SHP77 (cell line): ENCODE results near the gene MSH5.

Experiments
- DNase-seq, 2 experiments: peaks; one replicate each; lab custom pipeline; 2025; lab: John Stamatoyannopoulos, UW

The MSH5 gene

DNA sequence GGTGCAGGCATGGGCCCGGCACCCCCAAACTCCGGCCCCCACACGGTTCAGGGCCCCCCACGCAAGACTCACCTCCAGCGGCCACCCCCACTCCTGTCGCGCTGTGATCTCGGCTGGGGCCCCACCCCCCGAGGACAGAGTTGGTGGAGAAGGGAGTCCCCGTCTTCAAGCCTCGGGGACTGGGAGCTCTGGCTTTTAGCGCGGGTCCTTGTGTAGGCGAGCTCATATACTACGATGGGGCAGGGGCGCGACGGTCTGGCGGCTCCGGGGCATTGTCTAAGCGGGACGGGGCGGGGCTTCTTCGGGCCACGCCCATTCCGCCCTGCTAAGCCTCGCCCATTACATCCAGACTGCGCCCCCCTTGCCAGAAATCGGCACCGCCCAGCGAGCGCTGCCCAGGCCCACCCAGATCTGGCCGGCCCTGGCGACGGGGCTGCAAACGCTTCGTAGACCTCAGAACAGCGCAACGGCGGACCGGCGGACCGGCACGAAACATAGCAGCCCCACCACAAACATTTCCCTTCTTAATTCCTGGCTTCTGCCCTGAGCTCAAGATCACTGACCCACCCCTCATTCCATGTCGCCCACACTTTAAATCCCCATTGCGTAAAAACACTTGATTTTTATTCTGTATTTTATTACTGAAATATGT lies 9.7 kb upstream of the MSH5 start:
- no peak for DNase-seq

DNA sequence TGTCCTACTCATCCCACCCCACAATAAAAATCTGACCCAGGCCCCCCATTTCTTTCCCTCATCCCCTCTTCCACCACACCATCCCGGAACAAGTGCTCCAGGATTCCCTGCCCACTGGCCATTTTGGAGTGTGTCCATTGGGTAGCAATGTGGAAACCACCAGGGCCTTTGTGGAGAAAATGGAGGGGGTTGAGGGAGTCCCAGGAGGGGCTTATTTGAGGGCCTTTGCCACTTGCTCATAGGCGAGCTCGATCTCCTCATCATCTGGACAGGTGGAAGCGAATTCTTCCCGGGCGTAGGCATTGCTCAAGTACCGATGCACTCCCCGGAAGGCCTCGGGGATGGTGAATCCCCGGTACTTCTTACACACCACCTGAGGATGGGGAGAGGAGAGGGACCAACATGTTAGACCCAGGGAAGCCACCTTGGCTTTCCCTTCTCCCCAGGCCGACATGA lies 9.1 kb upstream of the MSH5 start:
- DNase-seq, result no peak

DNA sequence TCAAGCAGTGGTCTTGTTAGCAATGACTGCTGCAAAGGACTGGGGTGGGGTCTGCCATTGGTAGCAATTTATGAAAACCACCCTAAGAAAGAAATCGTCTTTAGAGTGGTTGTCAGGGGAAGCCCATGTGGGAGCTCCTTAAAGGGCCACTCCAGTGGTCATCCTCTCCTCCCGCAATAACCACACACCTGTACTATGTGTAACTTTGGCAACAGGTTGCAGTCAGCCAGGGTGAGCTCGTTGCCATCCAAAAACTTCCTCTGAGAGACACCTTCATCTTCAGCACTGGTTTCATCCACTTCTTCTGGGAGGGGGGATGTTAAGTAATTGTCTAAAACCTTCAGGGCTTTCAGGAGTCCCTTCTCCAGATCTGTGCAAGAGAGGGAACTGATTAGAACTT lies 7.8 kb upstream of the MSH5 start:
- no peak for DNase-seq

DNA sequence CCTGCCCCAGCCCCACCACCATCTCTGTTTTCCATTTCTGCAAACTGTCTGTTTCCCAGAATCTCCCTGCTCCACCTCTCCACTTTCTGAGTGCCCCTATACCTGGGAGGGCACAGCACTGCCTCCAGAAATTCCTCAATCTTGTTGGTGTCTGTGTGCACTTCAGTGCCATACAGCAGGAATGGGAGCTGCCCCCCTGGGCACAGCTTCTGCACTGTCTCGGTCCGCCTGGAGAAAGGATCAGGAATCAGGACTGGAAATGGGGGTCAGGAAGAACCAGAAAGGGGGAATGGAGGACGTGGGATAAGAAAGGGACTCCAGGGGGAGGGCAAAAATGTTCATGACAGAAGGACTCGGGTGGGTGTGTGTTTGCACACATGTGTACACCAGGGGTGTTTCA lies 6.1 kb upstream of the MSH5 start:
- no peak for DNase-seq

DNA sequence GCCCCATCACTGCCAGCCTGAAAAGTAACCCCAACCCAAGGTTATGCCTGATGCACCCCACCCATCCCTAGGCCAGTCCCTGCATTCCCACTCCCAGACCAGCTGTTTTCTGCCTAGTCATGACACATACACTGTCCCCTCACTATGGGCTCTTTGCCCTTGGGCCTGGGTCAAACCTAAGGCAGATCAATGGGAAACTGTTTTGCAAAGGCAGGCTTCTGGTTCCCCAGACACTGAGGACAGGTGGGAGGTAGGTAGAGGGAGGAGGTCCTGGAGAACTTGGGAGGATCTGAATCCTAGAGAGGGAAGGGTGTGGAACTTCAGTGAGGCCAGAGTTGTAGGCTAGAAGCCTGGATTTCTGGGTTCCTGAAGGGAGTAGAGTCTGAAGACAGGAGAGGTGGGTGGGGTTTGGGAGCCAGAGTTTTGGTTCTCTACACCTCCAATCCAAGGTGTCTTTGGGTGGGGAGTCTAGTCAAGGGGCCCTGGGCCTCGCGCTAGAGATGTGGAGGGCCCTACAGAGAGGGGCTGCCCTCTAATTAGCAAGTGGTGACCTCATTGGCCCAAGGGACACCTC lies 5.5 kb upstream of the MSH5 start:
- DNase-seq, result no peak

DNA sequence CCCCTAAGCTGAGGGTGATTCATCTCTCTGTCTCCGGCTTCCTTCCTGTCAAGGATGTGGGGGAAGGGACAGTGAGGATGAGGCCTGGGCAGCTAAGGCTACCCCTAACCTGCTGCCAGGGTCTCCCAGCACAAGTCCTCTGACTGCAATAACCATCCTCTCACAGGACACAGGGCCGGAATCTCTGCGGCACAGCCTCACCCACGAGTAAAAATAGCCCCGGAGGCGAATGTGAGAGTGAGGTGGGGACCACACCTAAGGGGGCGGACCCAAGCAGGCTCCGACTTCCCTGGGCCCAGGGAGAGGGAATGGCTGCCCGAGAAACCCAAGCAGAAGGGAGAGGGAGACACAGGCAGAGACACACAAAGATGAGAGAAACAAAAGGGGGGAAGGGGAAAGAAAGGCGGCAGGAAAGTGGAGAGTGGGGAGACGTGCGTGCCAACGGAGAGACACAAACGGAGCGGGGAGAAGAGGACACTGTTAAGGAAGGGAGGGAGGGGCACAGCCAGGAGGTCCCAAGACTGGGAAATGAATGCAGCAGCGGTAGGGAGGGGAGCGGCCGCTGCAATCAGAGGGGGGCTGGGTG lies 4.9 kb upstream of the MSH5 start:
- DNase-seq, result no peak

DNA sequence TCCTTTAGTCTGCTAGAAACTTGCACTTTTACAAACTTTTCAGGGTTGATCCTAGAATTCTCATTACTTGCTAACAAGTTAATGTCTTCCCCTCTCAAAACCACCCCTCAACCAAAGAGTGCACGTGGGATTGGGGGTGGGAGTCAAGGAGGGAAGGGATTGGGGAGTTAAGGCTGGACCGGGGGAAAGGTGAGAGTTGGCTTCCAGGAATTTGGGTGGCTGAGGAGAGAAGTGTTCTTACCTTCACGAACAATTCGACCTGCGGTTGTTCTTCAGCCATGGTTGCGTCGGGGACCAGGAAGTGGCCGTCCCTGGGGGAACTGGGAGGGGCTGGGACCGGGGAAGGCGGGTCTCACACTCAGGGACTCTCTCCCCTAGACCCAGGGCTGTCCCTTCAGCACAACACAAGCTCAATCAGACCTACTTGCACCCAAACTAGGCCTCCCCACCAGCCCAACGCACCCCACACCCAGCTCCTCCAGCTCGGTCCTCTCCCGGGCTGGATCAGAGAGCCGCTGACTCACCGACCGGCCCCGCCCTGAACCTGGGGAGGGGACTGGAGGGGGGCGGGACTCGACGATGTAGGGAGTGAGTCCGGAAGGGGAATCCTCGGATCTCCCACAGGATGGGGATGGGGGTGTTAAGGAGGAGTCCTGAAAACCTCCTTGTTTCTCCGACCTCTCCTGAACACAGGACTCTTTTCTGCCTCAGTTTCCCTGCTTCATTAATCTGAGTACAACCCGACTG lies 3.6 kb upstream of the MSH5 start, which contains the start of gene CLIC1:
CLIC1 (minus strand) TSS at position 510 of the 747 bp plus-strand sequence; CDS start at position 280, 230 bp downstream.
- peak; percentile 84 to 87 for DNase-seq

DNA sequence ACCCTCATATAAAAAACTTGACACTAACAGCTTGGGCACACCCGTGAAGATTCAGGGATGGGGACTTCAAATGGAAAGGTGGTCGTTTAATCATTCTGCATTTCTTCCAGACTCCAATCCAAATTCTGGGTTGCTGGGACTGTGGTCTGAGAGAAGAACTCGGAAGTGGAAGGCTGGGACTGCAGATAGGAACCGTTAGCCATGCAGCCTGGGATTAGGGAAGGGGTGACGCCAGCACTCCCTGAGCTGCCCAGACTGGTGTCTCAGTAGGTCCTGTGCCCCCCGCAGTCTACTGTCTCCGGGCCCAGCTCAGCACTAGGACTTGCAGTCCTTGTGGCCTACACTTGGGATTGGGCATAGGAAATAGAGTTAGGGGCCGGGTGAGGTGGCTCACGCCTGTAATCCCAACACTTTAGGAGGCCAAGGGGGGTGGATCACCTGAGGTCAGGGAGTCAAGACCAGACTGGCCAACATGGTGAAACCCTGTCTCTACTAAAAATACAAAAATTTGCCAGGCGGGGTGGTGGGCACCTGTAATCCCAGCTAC lies 3.0 kb upstream of the MSH5 start:
- no peak for DNase-seq

DNA sequence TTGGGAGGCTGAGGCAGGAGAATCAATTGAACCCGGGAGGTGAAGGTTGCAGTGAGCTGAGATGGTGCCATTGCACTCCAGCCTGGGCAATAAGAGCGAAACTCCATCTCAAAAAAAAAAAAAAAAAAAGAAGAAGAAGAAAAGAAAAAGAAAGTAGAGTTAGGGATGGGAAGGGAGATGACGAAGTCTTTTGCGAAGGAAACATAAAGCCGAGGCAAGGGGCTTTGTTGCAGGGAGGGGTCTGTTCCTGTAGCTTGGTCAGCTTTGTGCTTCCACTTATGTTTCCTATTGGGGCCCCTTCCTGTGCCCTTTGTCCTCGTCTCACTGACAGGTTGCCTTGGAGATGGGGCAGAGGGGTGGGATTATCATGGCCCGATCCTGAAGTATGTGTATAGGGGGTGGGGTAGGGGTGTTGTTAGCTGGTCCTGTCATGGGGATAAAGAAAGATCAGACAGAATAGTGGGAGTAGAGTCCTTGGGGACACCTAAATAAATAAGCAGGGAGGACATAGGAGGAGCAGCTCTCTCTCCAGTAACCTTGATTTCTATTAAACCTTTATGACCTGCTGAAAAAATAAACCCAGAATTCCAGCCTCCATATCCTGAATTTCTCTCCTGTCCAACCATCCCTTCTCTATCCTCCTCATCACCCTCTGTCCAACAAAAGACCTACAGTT lies 2.4 kb upstream of the MSH5 start:
- no peak for DNase-seq

DNA sequence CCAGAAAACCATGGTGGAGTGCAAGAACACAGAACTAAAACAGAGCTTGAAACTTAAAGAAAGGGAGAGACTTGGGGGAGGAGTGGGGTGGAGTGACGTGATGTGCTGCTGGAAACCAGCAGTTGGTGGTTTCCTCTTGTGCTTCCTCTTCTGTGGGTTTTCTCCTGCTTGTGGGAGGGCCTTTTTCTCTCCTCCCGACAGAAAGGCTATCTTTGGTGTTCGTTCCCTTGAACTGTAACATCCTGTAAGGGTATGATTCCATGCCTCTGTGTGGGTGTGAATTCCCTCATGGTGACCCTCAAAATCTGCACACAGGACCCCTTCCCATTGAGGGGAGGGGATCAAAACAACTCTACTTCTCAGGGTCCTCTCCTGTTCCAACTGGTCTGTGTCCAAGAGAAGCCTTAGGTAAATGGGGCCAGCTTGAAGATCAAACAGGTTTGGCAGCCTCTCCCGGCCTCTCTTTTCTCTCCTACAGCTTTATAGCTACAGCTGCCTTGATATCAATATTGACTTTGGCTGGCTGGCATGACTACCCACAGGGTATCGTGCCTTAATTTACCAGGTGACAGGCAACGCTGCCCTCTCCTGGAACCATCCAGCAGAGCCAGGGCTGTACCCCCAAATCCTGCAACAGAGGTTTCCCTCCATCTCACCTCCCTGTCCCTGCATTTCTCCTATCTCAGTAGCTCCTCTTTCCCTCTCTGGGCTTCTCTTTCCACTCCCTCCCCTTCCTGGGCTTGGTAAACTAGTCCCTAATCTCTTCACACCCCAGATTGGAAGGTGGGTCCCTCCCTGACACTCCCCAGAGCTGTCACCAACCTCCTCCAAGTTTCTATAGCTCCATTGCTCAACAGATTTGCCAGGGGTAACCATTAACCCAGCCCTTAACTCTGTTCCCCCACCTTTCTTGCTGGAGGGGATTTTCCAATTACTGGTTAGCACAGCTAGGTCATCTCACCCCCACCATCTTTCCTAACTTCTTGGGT lies 1.5 kb upstream of the MSH5 start:
- peak; percentile 68 to 82 for DNase-seq

DNA sequence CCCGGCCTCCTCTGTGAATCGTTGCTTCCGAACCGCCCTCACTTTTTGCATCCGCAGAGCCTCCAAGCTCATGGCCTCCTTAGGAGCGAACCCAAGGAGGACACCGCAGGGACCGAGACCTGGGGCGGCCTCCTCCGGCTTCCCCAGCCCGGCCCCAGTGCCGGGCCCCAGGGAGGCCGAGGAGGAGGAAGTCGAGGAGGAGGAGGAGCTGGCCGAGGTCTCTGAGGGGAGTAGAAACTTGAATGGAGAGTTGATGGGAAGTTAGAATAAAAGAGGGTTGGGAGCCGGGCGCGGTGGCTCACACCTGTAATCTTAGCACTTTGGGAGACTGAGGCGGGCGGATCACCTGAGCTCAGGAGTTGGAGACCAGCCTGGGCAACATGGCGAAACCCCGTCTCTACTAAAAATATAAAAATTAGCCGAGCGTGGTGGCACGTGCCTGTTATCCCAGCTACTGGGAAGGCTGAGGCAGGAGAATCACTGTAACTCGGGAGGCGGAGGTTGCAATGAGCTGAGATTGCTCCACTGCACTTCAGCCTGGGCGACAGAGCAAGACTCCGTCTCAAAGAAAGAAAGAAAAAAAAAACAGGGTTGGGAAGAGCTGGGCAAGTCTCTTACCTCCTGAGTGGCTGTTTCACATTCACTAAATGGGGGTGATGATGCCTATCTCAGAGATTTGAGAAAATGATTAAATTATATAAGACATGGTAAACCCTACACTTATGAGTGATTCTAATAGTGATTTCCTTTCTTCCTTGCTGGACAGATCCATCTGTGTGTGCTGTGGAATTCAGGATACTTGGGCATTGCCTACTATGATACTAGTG lies 805 bp downstream of the MSH5 start:
- no peak for DNase-seq

DNA sequence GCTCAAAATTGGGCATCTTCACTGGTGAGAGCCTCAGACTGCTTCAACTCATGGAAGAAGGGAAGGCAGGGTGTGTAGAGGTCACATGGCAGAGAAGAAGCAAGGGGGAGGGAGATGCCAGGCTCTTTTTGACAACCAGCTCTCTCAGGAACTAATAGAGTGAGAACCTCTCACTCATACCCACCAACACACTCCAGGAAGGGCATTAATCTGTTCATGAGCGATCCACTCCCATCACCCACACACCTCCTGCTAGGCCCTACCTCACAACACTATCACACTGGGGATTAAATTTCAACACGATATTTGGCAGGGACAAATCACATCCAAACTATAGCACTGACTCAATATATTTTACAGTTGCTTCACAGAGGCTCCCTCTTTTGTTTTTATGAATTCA lies 2.0 kb downstream of the MSH5 start:
- no peak for DNase-seq

DNA sequence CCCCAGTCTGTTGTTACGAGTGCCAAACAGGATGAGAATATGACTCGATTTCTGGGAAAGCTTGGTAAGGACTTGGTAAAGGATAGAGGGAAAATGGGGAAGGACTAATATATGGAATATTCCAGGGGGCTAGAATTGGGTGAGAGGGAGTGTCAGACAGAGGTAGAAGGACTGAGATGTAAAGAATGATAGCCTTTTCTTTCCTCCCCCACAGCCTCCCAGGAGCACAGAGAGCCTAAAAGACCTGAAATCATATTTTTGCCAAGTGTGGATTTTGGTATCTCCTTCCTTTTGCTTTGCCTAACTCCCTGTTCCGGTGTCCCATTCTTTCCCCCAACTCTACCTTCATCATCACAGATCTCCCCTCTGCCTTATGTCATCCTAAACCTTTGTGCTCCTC lies 3.1 kb downstream of the MSH5 start:
- DNase-seq, result no peak

DNA sequence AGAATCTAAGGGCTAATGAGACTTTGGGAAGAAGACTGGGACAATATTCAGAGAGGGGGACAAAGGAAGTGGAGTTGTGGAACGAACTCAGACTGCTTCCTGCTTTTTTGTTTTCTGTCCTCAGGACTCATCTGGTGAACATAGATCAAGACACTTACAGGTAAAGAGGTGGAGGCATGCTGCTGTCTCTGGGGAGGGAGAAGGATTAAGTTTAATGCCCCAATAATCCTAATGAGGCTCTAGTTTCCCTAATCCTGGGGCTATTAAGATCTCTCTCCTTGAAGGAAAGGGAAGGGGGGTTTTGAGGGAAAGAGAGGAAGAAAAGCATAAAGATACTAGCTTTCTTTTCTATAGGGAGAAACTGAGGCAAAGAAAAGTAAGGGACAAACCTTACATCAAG lies 4.6 kb downstream of the MSH5 start:
- DNase-seq, result no peak

DNA sequence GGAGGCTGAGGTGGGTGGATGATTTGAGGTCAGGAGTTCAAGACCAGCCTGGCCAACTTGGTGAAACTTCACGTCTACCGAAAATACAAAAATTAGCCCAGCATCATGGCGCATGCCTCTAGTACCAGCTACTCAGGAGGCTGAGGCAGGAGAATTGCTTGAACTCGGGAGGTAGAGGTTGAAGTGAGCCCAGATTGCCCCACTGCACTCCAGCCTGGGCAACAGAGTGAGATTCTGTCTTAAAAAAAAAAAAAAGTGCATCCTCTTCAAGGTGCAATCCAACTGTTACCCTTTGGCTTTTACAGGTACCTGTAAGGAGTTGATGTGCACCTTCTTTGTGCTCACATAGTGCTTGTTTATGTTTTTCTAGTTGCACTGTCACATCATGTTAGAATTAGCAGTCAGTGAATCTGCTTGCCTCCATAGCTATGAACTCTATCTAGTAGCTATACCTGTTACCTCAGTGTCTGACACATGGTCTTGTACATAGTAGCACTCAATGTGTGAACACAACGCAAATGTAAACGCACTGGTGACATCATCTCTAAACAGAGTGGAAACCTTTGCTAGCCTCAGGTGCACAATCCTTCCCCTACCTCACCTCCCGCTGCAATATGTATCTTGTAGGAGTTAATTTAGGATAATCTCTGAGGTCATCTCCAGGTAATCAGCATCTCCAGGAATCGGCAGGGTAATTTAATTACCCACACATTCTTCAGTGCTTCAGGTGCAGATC lies 9.7 kb downstream of the MSH5 start:
- DNase-seq, result no peak

DNA sequence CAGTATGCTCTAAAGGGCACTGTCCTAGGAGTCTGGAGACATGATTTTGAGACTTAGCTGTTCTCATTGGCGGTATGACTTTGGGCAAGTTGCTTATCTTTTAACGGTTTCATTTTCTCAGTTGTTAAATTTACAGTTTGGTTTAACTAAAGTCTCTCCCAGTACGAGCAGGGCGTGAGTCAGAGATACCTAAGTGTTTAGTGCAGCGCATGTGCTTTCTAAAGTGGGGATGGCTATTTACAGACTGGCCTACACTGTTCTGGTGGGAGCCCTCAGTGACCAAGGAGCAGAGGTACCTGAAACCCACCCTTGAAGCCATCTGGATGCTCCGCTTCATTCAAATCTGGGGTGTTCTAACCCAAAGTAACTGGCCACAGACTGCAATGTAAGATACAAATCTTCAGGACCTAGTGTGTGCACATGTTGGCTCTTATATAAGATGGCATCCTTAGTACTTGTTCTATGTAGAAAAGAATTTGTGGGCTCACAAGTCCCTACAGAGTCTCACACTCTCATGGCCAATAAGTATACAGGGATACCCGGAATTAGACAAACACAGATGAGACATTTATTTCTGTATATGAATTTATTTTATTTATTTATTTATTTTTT lies 10.7 kb downstream of the MSH5 start:
- DNase-seq, result no peak

DNA sequence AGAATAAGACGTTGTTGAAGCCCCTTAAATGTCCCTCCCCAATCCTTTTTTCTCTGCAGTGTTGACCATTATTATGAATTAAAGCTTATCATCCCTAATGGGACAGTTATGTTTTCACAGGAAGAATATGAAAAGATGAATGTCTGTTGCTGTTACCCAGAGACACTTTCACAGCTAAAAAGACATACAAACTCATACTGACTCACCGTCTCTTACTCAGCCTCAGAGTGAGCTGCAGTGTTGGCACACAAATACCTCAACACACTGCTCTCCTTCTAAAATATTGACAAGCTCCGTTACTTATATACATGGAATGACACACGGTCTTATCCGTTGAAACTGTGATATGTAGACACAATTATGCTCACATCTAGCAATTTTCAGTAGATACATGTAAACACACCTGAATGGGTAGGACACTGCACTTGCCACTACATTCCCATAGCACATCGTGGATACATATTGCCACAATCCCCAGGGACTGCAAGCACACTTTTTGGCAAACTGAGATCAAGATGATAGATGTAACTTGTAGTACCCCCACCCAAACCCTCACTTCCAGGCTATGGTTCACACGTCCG lies 13.0 kb downstream of the MSH5 start:
- DNase-seq, result no peak

DNA sequence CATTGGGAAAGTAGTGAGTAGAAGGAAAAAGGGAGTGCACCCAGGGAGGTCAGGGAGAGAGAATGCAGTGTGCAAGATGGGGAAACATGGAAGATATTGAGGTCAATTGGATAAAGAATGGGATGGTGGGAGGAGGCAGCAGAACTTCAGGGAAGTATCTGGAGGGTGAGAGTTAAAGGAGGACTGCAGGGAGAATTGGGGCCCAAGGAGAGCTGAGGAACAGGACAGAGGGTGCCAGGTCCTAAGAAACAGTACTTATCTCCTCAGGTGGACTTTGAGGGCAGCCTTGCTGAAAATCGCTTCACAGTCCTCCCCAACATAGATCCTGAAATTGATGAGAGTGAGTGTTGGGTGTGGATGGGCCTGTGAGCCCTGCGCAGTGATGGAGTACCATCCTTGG lies 18.5 kb downstream of the MSH5 start:
- no peak for DNase-seq
